ENCODE results near the gene CCDC170.
"Not testable (repeated sequence)": the region's sequence is repeated elsewhere in the genome, so short reads cannot be mapped to it uniquely, and the experiment has no call there.

Gene CCDC170, protein sequence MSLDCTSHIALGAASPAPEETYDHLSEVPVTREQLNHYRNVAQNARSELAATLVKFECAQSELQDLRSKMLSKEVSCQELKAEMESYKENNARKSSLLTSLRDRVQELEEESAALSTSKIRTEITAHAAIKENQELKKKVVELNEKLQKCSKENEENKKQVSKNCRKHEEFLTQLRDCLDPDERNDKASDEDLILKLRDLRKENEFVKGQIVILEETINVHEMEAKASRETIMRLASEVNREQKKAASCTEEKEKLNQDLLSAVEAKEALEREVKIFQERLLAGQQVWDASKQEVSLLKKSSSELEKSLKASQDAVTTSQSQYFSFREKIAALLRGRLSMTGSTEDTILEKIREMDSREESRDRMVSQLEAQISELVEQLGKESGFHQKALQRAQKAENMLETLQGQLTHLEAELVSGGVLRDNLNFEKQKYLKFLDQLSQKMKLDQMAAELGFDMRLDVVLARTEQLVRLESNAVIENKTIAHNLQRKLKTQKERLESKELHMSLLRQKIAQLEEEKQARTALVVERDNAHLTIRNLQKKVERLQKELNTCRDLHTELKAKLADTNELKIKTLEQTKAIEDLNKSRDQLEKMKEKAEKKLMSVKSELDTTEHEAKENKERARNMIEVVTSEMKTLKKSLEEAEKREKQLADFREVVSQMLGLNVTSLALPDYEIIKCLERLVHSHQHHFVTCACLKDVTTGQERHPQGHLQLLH

GRCh38 chr6:151493804-151494234 is at the start of gene CCDC170:
Gene CCDC170, plus strand, starts transcription at chr6:151494017. Its CDS starts 112 bp downstream, at chr6:151494129.
- H3K9ac ChIP-seq (ENCODE audit: insufficient read length, low read depth): peak within 1 kb of the TSS; percentile 72
- H3K9me3 ChIP-seq (ENCODE audit: insufficient read depth, low read length): no peaks in the 10 kb centered on the region
- peak within 1 kb of the TSS; percentile 59 for H3K4me3 ChIP-seq (ENCODE audit: insufficient read length, low read depth)
- no peaks in the 10 kb centered on the region for H3K36me3 ChIP-seq (ENCODE audit: insufficient read depth, insufficient read length, low read length)
- H3K27me3 ChIP-seq (ENCODE audit: insufficient read depth, insufficient read length): peaks cover 30% of the 10 kb centered on the region
- no peak for TF ChIP-seq ZNF274 (IDR thresholded peaks at IDR 0.05; ENCODE audit: low read depth, low read length)
- no peak for TF ChIP-seq SUZ12 (IDR thresholded peaks at IDR 0.05; ENCODE audit: extremely low read depth, insufficient read depth, insufficient read length)
- no peak for DNase-seq (ENCODE audit: low read depth, low spot score)
- no peaks in the 10 kb centered on the region for H3K4me1 ChIP-seq (ENCODE audit: insufficient read depth, insufficient read length)

DNA sequence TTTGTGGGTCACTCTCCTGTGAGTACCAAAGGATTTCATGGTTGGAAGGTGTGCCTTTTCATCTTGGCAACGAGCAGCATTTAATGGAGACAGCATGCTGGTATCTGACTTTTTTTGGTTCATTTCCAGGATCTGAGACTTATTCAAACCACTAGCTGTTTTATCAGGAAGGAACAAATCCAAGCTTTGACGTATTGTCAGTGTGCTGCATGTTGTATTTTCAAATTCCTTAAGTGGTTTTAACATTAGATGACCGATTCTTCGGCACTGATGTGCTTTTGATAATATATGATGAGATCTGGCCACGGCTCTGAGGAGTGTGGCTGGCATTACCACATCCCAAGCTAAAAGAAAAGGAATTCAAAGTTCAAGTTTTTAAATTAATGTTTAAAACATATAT is 48.3 kb upstream of the CCDC170 start:
- TF ChIP-seq ZNF274 (IDR thresholded peaks at IDR 0.05; ENCODE audit: low read depth, low read length) (no peak), YY1 (IDR thresholded peaks at IDR 0.05; ENCODE audit: insufficient read depth, insufficient read length) (no peak), SUZ12 (IDR thresholded peaks at IDR 0.05; ENCODE audit: extremely low read depth, insufficient read depth, insufficient read length) (no peak)
- Histone ChIP-seq H3K4me3 (ENCODE audit: insufficient read length, low read depth) (no peak overlapping the region), H3K9me3 (ENCODE audit: insufficient read depth, low read length) (peaks cover 3% of the 10 kb centered on the region; the same call in 1 of the 2 replicates), H3K27me3 (ENCODE audit: insufficient read depth, insufficient read length) (no peaks in the 10 kb centered on the region), H3K9ac (ENCODE audit: insufficient read length, low read depth) (no peak overlapping the region), H3K36me3 (ENCODE audit: insufficient read depth, insufficient read length, low read length) (peaks cover 45% of the 10 kb centered on the region), H3K4me1 (ENCODE audit: insufficient read depth, insufficient read length) (no peaks in the 10 kb centered on the region)
- DNase-seq (ENCODE audit: low read depth, low spot score): no peak

GRCh38 chr6:151447237-151447636 is 46.6 kb upstream of the CCDC170 start:
- peaks cover 3% of the 10 kb centered on the region; the same call in 1 of the 2 replicates for H3K9me3 ChIP-seq (ENCODE audit: insufficient read depth, low read length)
- no peaks in the 10 kb centered on the region for H3K27me3 ChIP-seq (ENCODE audit: insufficient read depth, insufficient read length)
- H3K4me1 ChIP-seq (ENCODE audit: insufficient read depth, insufficient read length): no peaks in the 10 kb centered on the region
- no peak for DNase-seq (ENCODE audit: low read depth, low spot score)
- H3K4me3 ChIP-seq (ENCODE audit: insufficient read length, low read depth): no peak overlapping the region
- peaks cover 35% of the 10 kb centered on the region for H3K36me3 ChIP-seq (ENCODE audit: insufficient read depth, insufficient read length, low read length)
- no peak overlapping the region for H3K9ac ChIP-seq (ENCODE audit: insufficient read length, low read depth)
- TF ChIP-seq YY1 (IDR thresholded peaks at IDR 0.05; ENCODE audit: insufficient read depth, insufficient read length) (no peak), ZNF274 (IDR thresholded peaks at IDR 0.05; ENCODE audit: low read depth, low read length) (no peak), SUZ12 (IDR thresholded peaks at IDR 0.05; ENCODE audit: extremely low read depth, insufficient read depth, insufficient read length) (no peak)

DNA sequence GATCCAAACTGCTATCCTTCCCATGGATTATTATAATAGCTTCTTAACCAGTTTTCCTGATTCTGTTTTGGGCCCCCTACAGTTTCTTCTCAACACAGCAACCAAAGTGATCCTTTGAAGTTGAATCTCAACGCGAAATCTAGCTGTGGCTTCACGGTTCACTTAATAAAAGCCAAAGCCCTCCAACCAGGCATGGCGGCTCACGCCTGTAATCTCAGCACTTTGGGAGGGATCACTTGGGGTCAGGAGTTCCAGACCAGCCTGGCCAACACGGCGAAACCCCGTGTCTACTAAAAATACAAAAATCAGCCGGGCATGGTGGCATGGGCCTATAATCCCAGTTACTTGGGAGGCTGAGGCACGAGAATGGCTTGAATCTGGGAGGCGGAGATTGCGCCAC is 45.2 kb upstream of the CCDC170 start:
- H3K4me1 ChIP-seq (ENCODE audit: insufficient read depth, insufficient read length): no peaks in the 10 kb centered on the region
- DNase-seq (ENCODE audit: low read depth, low spot score): no peak
- peaks cover 3% of the 10 kb centered on the region; the same call in 1 of the 2 replicates for H3K9me3 ChIP-seq (ENCODE audit: insufficient read depth, low read length)
- peaks cover 27% of the 10 kb centered on the region for H3K36me3 ChIP-seq (ENCODE audit: insufficient read depth, insufficient read length, low read length)
- no peaks in the 10 kb centered on the region for H3K27me3 ChIP-seq (ENCODE audit: insufficient read depth, insufficient read length)
- no peak overlapping the region for H3K9ac ChIP-seq (ENCODE audit: insufficient read length, low read depth)
- H3K4me3 ChIP-seq (ENCODE audit: insufficient read length, low read depth): no peak overlapping the region
- TF ChIP-seq YY1 (IDR thresholded peaks at IDR 0.05; ENCODE audit: insufficient read depth, insufficient read length) (no peak), ZNF274 (IDR thresholded peaks at IDR 0.05; ENCODE audit: low read depth, low read length) (no peak), SUZ12 (IDR thresholded peaks at IDR 0.05; ENCODE audit: extremely low read depth, insufficient read depth, insufficient read length) (no peak)

DNA sequence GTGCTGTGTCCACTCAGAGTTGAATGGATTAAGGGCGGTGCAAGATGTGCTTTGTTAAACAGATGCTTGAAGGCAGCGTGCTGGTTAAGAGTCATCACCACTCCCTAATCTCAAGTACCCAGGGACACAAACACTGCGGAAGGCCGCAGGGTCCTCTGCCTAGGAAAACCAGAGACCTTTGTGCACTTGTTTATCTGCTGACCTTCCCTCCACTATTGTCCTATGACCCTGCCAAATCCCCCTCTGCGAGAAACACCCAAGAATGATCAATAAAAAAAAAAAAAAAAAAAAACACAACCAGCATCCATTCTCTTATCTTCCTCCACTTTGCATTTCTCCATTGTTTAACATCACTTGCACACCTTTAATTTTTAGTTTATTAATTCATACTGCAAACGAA is 42.9 kb upstream of the CCDC170 start:
- not testable (repeated sequence) for H3K9ac ChIP-seq (ENCODE audit: insufficient read length, low read depth); H3K9me3 ChIP-seq (ENCODE audit: insufficient read depth, low read length); H3K4me1 ChIP-seq (ENCODE audit: insufficient read depth, insufficient read length); DNase-seq (ENCODE audit: low read depth, low spot score); H3K27me3 ChIP-seq (ENCODE audit: insufficient read depth, insufficient read length); H3K36me3 ChIP-seq (ENCODE audit: insufficient read depth, insufficient read length, low read length)
- H3K4me3 ChIP-seq (ENCODE audit: insufficient read length, low read depth): peak overlapping the region; percentile 88

GRCh38 chr6:151451417-151451949 is 42.3 kb upstream of the CCDC170 start:
- Histone ChIP-seq H3K4me1 (ENCODE audit: insufficient read depth, insufficient read length) (no peaks in the 10 kb centered on the region), H3K9ac (ENCODE audit: insufficient read length, low read depth) (peak overlapping the region; percentile 89), H3K36me3 (ENCODE audit: insufficient read depth, insufficient read length, low read length) (peaks cover 8% of the 10 kb centered on the region), H3K4me3 (ENCODE audit: insufficient read length, low read depth) (peak overlapping the region; percentile 88), H3K27me3 (ENCODE audit: insufficient read depth, insufficient read length) (no peaks in the 10 kb centered on the region), H3K9me3 (ENCODE audit: insufficient read depth, low read length) (peaks cover 3% of the 10 kb centered on the region; the same call in 1 of the 2 replicates)
- DNase-seq (ENCODE audit: low read depth, low spot score): no peak
- TF ChIP-seq ZNF274 (IDR thresholded peaks at IDR 0.05; ENCODE audit: low read depth, low read length): no peak
- TF ChIP-seq YY1 (IDR thresholded peaks at IDR 0.05; ENCODE audit: insufficient read depth, insufficient read length): no peak
- TF ChIP-seq SUZ12 (IDR thresholded peaks at IDR 0.05; ENCODE audit: extremely low read depth, insufficient read depth, insufficient read length): no peak

All from NT2/D1 (cell line).